ENCODE measurements around the gene EME1. TPM values are rescaled to one million over a fixed set of nuclear protein-coding genes. Genes with fewer than 3 reads are reported as not detected.

Gene EME1
- total RNA-seq, 2 donors from 2014 or later: 14.1 to 26.8 TPM

DNA sequence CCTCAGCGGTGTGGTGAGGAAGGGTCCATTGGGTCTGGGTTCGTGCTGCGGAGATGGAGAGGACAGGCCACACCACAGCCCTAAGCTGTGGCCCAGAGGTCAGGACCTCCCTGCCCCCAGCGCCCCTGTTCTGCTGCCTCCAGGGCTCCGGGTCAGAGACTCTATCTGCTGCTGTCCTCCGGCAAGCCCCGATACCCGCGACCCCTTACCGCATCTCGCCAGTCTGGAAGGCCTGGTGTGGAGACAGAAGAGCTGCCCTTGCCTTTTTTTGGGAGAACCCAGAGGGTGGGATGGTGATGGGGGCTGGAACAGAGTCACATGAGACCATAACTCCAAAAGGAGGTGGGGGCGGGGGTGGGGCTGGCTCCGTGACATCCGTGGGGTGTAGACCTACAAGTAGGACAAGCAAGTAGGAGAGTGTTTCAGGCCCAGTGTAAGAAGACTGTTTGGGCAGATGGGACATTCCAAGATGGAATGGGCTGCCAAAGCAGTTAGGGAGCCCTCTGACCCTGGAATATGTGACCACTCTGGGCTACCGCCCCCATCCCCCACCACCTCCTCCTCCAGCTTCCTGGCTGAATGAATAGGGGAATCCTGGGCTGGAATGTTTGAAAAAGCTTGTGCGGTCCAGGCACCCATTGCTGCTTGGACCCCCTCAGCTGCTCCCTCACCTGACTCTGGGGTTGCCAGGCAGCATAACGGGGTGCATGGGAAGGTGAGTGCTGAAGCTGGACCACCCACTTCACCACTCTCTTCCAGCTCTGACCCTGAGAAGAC lies 25.7 kb upstream of the EME1 start:
- TF ChIP-seq, protein P1, sequence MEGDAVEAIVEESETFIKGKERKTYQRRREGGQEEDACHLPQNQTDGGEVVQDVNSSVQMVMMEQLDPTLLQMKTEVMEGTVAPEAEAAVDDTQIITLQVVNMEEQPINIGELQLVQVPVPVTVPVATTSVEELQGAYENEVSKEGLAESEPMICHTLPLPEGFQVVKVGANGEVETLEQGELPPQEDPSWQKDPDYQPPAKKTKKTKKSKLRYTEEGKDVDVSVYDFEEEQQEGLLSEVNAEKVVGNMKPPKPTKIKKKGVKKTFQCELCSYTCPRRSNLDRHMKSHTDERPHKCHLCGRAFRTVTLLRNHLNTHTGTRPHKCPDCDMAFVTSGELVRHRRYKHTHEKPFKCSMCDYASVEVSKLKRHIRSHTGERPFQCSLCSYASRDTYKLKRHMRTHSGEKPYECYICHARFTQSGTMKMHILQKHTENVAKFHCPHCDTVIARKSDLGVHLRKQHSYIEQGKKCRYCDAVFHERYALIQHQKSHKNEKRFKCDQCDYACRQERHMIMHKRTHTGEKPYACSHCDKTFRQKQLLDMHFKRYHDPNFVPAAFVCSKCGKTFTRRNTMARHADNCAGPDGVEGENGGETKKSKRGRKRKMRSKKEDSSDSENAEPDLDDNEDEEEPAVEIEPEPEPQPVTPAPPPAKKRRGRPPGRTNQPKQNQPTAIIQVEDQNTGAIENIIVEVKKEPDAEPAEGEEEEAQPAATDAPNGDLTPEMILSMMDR (conservative IDR thresholded peaks at IDR 0.05): no peak
- H3K27me3 ChIP-seq (ENCODE audit: control insufficient read depth, insufficient read depth, low read length, poor library complexity, severe bottlenecking): peaks cover 10% of the 10 kb centered on the region
- Mint-ChIP-seq H3K9me3 (no peaks in the 10 kb centered on the region), H3K4me3 (peak overlapping the region; percentile 94), H3K27ac (peak overlapping the region; percentile 91), H3K27me3 (ENCODE audit: insufficient read depth) (peaks cover 16% of the 10 kb centered on the region), H3K36me3 (ENCODE audit: low read depth) (peaks cover 23% of the 10 kb centered on the region), H3K4me1 (peaks cover 28% of the 10 kb centered on the region)
- H3K4me3 ChIP-seq (ENCODE audit: low read length): peak overlapping the region; percentile 87
- no peak overlapping the region for H3K27ac ChIP-seq (ENCODE audit: low read depth, low read length)
- no peaks in the 10 kb centered on the region for H3K9me3 ChIP-seq (ENCODE audit: control insufficient read depth, low read length)
- peak; percentile 80 for DNase-seq
- no peaks in the 10 kb centered on the region for H3K36me3 ChIP-seq (ENCODE audit: control insufficient read depth, insufficient read depth, low read length)
- peaks cover 10% of the 10 kb centered on the region for H3K4me1 ChIP-seq (ENCODE audit: control insufficient read depth, insufficient read depth, low read length)
- WGBS, 2 experiments (ENCODE audit: insufficient coverage in 1 of 2, insufficient read length in 1 of 2): 20 to 22% methylated on average over 8 to 17 of the region's 17 CpGs
- peak overlapping the region; percentile 53 for H3K9ac ChIP-seq (ENCODE audit: extremely low read depth, low read length, poor library complexity, severe bottlenecking)

DNA sequence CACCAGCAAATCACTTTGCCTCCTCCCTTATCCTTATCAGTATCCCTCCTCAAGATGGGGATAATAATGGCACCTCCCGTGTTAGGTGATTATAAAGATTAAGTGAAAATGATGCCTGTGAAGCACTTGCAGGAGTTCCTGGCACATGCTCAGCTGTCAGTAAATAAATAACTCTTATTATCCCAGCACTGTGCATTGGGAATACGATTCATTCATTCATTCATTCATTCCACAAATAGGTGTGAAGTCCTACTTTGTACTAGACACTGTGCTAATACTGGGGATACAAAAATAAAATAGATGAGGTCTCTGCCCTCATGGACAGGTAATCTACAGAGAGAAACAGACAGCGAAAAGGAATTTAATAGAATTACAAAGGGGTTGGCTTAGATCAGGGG lies 25.1 kb upstream of the EME1 start:
- Mint-ChIP-seq H3K27ac (no peak overlapping the region), H3K9me3 (no peaks in the 10 kb centered on the region), H3K4me3 (peak overlapping the region; percentile 94), H3K36me3 (ENCODE audit: low read depth) (peaks cover 26% of the 10 kb centered on the region), H3K4me1 (peaks cover 28% of the 10 kb centered on the region), H3K27me3 (ENCODE audit: insufficient read depth) (peaks cover 16% of the 10 kb centered on the region)
- Histone ChIP-seq H3K4me3 (ENCODE audit: low read length) (peak overlapping the region; percentile 87), H3K27ac (ENCODE audit: low read depth, low read length) (no peak overlapping the region), H3K4me1 (ENCODE audit: control insufficient read depth, insufficient read depth, low read length) (peaks cover 10% of the 10 kb centered on the region), H3K36me3 (ENCODE audit: control insufficient read depth, insufficient read depth, low read length) (peaks cover under 1% of the 10 kb centered on the region), H3K9me3 (ENCODE audit: control insufficient read depth, low read length) (no peaks in the 10 kb centered on the region), H3K9ac (ENCODE audit: extremely low read depth, low read length, poor library complexity, severe bottlenecking) (no peak overlapping the region), H3K27me3 (ENCODE audit: control insufficient read depth, insufficient read depth, low read length, poor library complexity, severe bottlenecking) (peaks cover 10% of the 10 kb centered on the region)
- 67 to 86% methylated on average over 1 to 2 of the region's 3 CpGs for WGBS, 2 experiments (ENCODE audit: insufficient coverage in 1 of 2, insufficient read length in 1 of 2)
- TF ChIP-seq, protein P1 (conservative IDR thresholded peaks at IDR 0.05): no peak
- DNase-seq: no peak

- H3K9ac ChIP-seq (ENCODE audit: extremely low read depth, low read length, poor library complexity, severe bottlenecking): no peak overlapping the region
- no peaks in the 10 kb centered on the region for H3K9me3 Mint-ChIP-seq
- no peaks in the 10 kb centered on the region for H3K9me3 ChIP-seq (ENCODE audit: control insufficient read depth, low read length)
- H3K4me3 Mint-ChIP-seq: peak overlapping the region; percentile 94
- DNase-seq: peak; percentile 47
- TF ChIP-seq, protein P1 (conservative IDR thresholded peaks at IDR 0.05): no peak
- WGBS, 2 experiments (ENCODE audit: insufficient coverage in 1 of 2, insufficient read length in 1 of 2): 84 to 94% methylated on average over 3 to 7 of the region's 7 CpGs
- peaks cover 28% of the 10 kb centered on the region for H3K4me1 Mint-ChIP-seq
- peaks cover 4% of the 10 kb centered on the region for H3K36me3 ChIP-seq (ENCODE audit: control insufficient read depth, insufficient read depth, low read length)
- peaks cover 32% of the 10 kb centered on the region for H3K36me3 Mint-ChIP-seq (ENCODE audit: low read depth)
- no peak overlapping the region for H3K27ac Mint-ChIP-seq
- no peak overlapping the region for H3K4me3 ChIP-seq (ENCODE audit: low read length)
- H3K27me3 Mint-ChIP-seq (ENCODE audit: insufficient read depth): peaks cover 16% of the 10 kb centered on the region
- peaks cover 10% of the 10 kb centered on the region for H3K27me3 ChIP-seq (ENCODE audit: control insufficient read depth, insufficient read depth, low read length, poor library complexity, severe bottlenecking)
- no peak overlapping the region for H3K27ac ChIP-seq (ENCODE audit: low read depth, low read length)
- H3K4me1 ChIP-seq (ENCODE audit: control insufficient read depth, insufficient read depth, low read length): peaks cover 10% of the 10 kb centered on the region
Observed at GRCh38 chr17:50348522-50349242, 24.3 kb upstream of the EME1 start.
